DMS 273 (cell line): ENCODE data around the gene MAP1LC3A.

Experiments
- DNase-seq: peaks from one replicate; lab custom pipeline; 2025; ENCODE audit not compliant: unreplicated experiment; lab: John Stamatoyannopoulos, UW

MAP1LC3A gene

DNA sequence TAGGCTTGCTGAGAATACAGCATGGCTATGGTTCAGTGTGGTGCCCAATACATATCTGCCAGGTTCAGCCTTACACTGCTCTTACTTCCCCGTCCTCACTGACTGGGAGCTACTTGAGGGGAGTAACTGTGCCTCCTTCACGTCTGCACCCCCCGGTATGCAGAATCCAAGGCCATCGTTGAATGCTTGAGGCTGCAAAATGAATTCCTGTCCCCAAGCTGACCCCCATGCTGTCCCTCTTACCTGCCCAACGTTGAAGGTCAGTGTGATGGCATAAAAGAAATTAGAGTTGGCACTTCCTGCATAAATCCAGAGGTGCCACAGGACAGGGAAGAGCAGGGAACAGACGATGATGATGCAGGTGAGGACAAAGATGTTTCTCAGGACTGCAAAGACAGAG is 16.3 kb downstream of the MAP1LC3A start:
- no peak for DNase-seq

DNA sequence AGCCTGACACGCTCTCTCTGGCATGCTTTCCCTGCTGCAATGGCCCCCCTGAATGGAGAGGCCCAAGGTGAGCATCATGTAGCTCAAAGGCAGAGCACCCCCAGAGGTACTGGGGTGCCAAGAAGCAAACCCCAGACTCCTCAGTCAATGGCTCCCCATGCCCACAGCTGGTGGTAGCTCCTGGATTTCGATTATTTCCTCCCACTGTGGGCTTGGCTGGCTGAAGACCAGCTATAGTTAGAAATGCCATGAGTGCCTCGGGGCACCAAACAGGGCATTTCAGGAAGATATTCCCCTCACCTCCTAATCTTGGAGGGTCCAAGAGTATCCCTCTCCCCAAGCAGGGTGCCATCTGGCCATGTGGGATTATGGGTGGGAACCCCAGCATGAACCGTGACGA is 16.8 kb downstream of the MAP1LC3A start:
- no peak for DNase-seq

GRCh38 chr20:34575756-34576155 is 17.2 kb downstream of the MAP1LC3A start:
- DNase-seq, result no peak

- DNase-seq, result no peak
Measured at GRCh38 chr20:34577061-34577460, 18.5 kb downstream of the MAP1LC3A start.

- no peak for DNase-seq
Measured at GRCh38 chr20:34578025-34578424, 19.5 kb downstream of the MAP1LC3A start.

- no peak for DNase-seq
Measured at GRCh38 chr20:34578521-34578920, 20.0 kb downstream of the MAP1LC3A start.

DNA sequence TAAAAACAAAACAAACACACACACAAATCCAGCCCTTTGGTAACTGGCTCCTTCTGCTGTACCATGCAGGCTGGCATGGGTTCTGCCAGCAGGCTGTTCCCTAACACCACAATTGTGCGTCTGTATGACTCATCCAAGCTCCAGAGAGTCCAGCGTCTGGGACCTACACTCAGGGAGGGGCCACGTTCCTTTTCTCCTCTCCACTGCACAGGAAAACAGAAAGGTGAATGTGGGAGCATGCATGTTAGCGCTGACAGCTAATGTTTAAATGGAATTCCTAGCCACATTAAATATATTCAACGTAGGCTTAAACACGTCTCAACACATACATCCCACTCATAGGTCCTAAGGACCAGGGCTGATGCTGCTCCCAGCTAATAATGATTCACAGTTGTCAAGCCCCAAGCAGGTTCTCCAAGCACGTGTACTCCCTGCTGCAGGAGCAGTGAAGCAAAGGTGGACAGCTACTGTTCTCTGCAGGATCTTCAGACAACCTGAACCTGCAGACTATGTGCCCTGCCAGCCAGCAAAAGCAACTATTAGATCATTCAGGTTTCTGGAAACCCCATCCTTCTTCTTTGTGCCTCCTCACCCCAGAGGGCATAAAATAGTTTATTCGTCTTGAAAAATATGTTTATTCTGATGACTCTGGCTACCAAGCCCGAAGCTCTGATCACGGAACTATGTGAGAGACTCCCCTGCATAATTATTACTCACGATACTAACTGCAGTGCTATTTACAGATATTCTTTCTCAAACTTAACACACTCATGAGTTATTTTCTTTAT is 20.9 kb downstream of the MAP1LC3A start:
- peak; percentile 82 for DNase-seq

GRCh38 chr20:34579979-34580940 is 21.7 kb downstream of the MAP1LC3A start:
- no peak for DNase-seq

- peak; percentile 33 for DNase-seq
Measured at GRCh38 chr20:34581341-34582184, 23.0 kb downstream of the MAP1LC3A start.

DNA sequence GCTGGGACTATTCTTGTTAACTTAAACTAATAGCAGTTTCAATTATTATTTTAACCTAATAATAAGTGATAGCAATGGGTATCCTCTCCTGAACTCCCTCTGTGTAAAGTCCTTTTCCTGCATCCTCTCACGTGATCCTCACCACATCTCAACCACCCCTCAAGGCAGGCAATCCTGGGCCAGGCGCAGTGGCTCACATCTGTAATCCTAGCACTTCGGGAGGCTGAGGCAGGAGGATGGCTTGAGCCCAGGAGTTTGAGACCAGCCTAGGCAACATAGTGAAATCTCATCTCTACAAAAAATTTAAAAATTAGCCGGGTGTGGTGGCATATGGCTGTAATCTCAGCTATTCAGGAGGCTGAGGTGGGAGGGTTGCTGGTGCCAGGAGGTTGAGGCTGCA is 23.7 kb downstream of the MAP1LC3A start:
- no peak for DNase-seq

DNA sequence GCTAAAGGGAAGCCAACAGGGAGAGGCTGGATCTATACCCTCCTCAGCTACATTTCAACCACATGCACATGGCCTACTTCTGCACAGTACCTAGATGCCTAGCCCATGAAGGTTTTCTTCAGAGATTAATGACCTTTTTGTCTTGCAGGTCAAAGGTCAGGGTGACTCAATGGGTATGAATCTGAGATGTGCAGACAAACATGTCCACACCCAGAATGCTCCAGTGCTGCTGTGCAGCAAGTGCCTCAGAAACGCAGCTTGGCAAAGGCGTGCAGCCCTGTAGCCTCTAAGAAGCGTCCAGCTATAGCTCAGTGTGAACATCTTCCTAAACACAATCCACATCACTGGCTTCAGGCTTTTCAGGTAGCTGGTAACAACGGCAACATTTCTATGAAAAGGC is 24.4 kb downstream of the MAP1LC3A start:
- no peak for DNase-seq

DNA sequence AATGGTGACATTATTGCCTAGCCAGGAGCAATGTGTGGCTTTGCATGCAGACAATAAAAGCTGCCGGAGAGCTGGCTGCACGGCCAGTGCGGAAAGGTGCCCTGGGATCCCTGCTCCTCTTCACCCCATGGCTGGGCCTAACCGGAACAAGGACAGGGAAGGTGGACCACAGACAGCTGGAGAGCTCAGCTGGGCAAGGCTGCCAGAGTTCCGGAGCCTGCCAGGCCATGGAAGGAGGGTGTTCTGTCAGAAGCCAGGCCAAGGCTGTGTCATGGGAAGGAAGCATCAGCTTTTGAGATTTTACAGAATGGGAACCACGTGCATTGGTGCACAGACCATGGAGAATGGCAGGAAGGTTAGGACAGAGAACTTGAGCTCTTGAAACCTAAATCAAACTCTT is 25.0 kb downstream of the MAP1LC3A start:
- no peak for DNase-seq

DNA sequence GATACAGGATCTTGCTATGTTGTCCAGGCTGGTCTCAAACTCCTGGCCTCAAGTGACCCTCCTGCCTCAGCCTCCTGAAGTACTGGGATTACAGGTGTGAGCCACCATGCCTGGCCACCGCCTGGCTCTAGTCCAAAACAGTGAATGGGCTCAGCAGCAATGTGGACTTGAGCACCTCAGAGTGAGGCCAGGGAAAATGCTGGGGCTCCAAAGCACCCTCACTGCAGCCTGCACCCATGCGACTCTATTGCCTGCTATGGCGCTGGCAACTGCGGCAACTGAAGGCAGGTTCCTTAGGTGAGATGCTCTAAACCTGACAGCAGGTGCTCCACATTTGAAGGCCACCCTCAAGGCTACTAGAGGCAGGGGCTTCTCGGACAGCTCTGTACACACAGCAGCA is 26.5 kb downstream of the MAP1LC3A start:
- DNase-seq, result no peak

GRCh38 chr20:34586488-34587163 is 28.1 kb downstream of the MAP1LC3A start:
- no peak for DNase-seq

DNA sequence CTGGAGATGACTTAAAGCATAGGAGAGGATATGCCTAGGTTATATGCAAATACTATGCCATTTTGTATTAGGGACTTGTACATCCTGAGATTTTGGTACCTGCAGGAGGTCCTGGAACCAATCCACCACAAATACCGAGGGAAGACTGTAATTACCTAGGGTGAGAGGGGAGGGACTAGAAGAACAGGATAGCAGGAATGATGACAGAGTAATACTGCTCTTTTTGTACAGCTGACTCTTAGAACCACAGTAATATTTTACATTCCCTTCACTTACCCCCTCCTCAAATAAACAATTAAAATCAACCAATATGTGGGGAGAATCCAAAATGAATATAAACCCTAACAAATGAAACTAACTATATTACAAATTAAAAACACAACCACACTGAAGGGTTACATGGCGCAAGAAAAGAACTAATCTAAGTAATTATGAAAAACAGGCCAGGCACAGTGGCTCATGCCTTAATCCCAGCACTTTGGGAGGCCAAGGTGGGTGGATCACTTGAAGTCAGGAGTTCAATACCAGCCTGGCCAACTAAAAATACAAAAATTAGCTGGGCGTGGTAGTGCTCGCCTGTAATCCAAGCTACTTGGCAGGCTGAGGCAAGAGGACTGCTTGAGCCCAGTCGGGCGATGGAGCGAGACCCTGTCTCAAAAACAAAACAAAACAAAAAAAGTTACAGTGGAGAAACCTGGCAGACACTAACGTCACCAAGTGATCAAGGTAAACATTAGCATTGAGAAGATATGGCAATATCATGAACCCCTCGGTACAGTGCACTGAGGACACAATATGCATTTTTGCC is 37.1 kb downstream of the MAP1LC3A start:
- DNase-seq, result no peak

- no peak for DNase-seq
Measured at GRCh38 chr20:34600892-34601653, 42.6 kb downstream of the MAP1LC3A start.

DNA sequence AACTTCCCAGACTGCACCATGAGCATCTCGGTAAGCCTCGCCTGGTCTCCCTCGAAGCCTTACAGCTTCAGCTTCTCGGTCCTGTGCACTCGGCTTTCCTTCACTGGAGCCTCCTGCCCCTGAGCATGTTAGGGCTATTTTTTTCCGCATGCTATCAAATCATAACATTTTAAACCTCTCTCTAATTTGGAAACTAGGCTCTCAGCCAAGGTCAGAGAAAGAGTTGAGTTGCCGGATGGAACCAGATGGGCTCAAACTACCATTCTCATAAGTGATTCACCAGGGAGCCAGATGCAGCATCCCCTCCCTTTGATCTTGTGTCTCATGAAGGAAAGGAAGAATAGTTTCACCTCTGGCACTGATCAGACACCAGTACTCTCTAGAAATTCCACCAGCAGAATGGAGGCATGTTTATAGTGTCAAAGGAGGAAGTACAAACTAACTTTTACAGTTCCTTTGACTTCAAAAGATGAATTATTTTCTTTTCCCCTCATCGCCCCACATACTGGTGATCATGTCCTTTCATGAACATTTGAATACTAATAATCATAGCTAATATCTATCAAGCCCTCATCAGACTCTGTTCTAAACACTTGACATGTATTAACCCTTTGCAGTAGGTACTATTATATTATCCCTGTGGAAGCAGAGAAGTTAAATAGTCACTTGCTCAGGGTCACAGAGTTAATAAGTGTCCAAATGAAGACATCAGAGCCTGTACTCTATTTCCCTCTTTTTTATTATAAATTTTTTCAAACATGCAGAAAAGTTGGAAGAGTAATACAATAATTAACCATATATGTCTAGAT is 46.7 kb downstream of the MAP1LC3A start:
- DNase-seq, result peak; percentile 89

- DNase-seq, result no peak
Measured at GRCh38 chr20:34607066-34607465, 48.5 kb downstream of the MAP1LC3A start.
